A172 (cell line): ENCODE data around the gene HS3ST4. TPM values are rescaled to one million over a fixed set of nuclear protein-coding genes. Genes with fewer than 3 reads are reported as not detected.

Experiments
- DNase-seq: peaks from one replicate; pipeline ENCODE4 v3.0.0-alpha.2; 2015; ENCODE audit warnings: low spot score
- total RNA-seq: library from RNA; depleted of rRNA; stranded (reverse); fragments of >200 nt; shearing (Covaris generic); gene quantifications from 2 replicates; pipeline ENCODE4 v1.2.3, GENCODE V29; 2014; rRNA removed

Gene HS3ST4
- total RNA-seq = not detected in 2 replicates

DNA sequence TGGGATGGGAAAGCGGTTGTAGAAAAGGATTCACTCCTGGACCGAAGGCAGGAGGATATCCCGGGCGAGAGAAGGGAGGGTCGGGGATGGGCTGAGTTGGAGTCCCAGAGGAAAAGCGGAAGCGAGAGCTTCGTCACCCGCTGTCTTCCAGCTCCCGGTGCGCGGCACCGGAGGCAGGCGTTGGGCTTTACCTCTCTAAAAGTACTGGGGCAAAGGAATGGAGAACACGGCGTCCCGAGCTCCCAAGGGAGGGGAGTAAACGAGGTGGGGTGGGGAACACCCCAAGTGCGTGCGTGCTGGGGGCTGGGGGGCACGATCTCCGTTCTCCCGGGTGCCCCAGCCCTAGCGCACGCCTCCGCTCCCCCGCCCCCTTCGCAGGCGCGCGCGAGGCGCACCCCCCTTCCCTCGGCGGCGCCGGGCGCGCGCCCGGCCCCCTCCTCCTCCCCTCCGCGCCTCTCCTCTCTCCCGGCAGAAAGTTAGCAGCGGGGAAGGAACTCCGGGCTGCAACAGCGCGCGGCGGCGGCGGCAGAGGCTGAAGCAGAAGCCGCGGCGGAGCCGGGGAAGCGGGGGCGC is at the start of gene HS3ST4:
Gene HS3ST4 (plus strand): TSS at position 441 of the 573 bp plus-strand sequence.
- DNase-seq = no peak

DNA sequence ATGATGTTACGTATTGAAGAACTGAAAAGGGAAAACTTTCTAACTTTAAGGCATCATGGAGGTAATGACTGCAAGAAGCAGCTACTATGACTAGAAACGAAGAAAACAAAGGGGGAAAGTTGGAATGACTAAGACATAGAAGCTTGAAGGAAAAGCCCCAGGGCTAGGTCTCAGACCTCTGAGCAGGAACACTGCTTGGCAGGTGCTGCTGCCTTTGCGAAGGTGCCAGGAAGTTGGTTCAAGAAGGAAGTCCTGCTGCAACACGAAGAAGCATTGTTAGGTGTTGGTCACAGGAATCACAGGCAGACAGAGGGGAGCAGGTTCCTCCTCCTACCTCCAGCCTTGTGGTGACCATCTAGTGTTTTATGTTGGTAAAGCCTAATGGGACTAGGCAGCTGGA is 48.1 kb upstream of the HS3ST4 start:
- no peak for DNase-seq

- no peak for DNase-seq
Measured at GRCh38 chr16:25656639-25657038, 35.1 kb upstream of the HS3ST4 start.

DNA sequence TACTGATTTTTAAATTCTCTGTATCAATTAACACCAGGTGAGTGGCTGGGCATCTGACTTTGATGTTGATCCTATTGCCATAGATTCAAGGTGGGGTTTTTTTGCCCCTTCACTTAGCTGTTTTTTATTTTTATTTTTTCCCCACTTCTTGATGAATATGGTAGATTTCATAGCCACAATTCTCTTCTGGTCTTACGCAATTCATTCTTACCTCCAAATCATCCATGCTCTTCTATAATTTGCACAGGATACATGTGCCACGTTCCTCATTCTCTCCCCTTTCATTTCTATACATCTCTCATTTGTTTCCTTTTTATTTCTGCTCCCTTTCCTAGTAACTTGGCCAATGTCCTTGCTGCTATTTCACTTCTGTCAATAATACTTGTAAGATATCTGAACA is 14.9 kb upstream of the HS3ST4 start:
- no peak for DNase-seq

DNA sequence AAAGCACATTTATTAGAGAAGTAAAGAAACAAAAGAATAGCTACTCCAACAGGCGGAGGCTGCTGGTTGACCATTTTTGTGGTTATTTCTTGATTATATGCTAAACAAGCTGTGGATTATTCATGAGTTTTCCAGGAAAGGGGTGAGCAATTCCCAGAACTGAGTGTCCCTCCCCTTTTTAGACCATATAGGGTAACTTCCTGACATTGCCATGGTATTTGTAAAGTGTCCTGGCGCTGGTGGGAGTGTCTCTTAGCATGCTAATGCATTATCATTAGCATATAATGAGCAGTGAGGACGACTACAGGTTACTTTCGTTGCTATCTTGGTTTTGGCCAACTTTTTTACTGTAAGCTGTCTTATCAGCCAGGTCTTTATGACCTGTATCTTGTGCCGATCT is 12.2 kb upstream of the HS3ST4 start:
- no peak for DNase-seq

GRCh38 chr16:25689137-25689836 is 2.5 kb upstream of the HS3ST4 start:
- DNase-seq = no peak

DNA sequence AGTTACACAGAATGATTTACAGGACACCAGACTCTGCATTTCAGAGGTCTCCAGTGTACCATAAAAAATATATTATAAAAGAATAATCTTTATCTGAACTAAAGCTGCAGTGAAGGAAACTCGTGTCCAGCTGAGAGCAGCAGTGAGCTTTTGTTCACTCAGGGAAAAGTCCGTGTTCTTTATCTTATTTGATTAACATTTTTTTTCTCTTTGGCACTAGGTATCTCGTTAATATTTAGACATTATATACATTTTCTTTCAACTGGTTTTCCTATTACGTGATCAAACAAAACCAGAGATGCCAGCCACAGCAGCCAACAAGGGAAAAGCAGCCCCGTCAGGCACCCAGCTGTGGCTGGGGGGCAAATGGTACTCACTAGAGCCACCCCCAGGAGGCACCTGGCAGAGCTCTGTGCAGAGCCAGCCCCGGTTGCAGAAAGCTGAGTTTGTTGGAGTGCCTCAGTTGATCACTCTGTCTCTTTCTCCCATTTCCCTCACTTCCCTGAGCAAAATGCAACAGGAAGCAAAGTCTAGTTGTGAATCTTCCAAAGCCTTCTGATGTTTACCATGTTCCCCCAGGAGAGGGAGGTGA is 1.1 kb upstream of the HS3ST4 start:
- no peak for DNase-seq

GRCh38 chr16:25692351-25692741 is 587 bp downstream of the HS3ST4 start:
- no peak for DNase-seq

DNA sequence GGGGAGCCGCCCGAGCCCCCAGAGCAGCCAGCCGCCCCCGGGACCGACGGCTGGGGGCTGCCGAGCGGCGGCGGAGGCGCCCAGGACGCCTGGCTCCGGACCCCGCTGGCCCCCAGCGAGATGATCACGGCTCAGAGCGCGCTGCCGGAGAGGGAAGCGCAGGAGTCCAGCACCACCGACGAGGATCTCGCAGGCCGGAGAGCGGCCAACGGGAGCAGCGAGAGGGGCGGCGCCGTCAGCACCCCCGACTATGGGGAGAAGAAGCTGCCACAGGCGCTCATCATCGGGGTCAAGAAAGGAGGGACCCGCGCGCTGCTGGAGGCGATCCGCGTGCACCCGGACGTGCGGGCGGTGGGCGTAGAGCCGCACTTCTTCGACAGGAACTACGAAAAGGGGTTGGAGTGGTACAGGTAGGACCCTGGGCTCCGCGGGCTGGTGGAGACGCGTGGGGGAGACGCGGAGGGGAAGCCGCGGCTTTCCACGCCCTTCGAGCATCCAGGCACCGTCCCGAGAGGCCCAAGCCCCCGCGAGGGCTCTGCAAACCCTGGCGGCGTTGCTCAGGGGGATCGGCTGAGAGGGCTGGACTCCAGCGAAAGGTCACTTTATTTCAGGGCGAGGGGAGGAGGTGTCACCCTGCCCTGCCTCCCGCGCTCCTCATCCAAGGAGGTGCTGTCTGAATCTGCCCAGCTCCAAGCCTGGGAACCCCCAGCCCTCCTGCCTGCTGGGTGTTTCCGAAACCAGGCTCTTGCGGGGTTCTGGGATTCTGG is 1.2 kb downstream of the HS3ST4 start:
- DNase-seq = no peak

DNA sequence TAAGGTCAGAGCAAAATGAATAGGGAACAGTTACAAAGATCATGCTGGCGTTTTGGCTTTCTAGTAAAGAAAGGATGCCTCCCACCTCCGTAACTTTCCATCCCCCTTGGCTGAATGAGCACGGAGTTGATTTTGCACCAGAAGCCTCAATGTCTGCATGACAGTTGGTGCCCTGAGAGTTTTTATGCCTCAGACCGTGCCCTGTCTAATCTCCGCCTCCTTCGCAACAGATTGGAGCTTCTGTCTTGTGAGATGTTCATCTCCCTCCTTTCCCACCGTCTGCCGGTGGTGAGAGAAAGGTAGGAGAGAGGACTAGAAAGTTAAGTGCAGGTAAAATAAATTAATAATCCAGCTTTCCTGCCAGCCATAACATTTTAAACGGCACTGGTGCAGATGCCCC is 1.9 kb downstream of the HS3ST4 start:
- DNase-seq = no peak

- DNase-seq = no peak
Measured at GRCh38 chr16:25699069-25699468, 7.3 kb downstream of the HS3ST4 start.

GRCh38 chr16:25700547-25700946 is 8.8 kb downstream of the HS3ST4 start:
- no peak for DNase-seq

- no peak for DNase-seq
Measured at GRCh38 chr16:25707553-25707952, 15.8 kb downstream of the HS3ST4 start.

GRCh38 chr16:25707982-25708583 is 16.3 kb downstream of the HS3ST4 start:
- DNase-seq = no peak

GRCh38 chr16:25709213-25709612 is 17.5 kb downstream of the HS3ST4 start:
- DNase-seq = no peak

- no peak for DNase-seq
Measured at GRCh38 chr16:25713785-25714570, 22.2 kb downstream of the HS3ST4 start.

DNA sequence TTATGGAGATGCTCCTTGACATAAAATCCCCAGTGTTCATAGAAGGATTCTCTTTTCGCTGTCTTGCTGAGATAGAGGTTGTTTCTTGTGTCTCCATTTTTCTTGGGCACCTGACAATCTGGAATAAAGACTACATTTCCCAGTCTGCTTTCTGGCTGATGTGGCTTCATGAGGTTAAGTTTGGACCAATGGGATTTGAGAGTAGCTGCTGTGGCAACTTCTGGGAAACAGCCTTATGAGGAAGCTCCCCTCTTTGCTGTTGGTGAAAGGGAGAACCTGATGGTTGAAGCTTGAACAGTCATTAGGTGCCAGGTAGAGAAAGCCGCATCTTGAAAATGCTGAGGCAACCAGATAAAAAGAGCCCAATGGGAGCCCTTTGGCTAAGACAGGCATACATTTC is 24.4 kb downstream of the HS3ST4 start:
- DNase-seq = no peak

GRCh38 chr16:25721439-25721838 is 29.7 kb downstream of the HS3ST4 start:
- no peak for DNase-seq

DNA sequence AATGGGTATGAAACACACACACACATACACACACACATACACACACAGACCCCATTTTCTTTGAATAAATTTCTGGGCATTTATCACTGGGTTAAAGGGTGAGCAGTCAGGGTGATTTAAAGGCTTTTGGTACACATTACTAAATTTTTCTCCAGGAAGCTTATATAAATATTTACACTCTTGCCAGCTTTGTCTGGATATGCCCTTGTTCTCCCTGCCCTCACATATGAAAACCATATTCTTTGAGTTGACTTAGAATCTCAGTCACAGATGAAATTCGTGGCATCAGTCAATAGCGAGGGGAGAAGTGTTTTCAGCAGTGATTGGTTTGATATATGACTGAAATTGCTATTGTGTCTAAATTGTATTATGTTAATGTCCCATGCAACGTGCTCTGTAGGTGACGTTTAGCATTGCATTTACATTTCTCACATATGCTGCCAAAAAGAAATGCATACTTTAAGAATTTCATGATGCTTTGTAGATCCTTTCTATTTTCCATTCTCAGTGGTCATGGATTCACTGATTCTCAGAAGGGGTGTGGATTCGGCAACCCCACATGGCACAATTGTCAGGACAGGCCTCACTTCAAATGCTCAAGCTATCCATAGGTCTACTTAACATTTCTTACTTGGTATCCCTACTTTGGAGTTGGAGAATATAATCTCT is 34.8 kb downstream of the HS3ST4 start:
- DNase-seq = no peak

DNA sequence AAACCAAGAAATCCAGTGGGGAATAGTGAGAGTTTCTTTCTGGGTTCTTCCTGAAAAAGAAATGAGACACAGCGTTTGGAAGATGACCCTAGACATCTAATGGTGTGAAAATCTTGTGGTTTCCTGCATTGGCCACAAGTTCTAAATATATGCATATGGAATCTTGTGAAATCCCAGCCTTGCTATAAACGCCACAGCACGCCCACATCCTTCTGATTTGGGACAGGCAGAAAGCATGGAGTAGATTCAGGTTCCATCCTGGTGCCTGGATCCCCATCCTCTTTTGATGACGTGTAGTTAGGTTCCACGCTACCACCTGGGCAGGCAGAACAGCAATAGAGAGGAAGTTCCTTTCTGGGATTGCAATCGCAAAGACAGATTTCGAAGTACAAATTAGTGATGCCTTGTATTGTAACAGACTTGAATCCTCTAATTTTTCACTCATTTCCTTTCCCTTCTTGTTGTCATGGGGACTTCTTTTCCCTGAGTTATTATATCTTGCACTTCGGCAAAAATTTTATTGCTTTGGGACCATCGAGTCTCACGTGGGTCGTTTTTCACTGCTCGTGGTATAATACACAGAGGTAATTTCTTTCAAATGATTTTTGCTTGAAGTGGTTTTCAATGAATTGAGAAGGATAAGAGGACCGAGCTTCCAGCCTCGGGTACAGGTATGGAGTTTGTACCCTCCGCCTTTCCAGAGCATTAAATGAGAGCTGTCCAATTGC is 37.6 kb downstream of the HS3ST4 start:
- no peak for DNase-seq
